ENCODE data around the gene ABO. TPM values are rescaled to one million over a fixed set of nuclear protein-coding genes. Genes with fewer than 3 reads are reported as not detected.
A peak's percentile ranks its signal among the peaks of the same experiment; 100 is the strongest.
"Not testable (repeated sequence)": the region's sequence is repeated elsewhere in the genome, so short reads cannot be mapped to it uniquely, and the experiment has no call there.

Gene ABO
- total RNA-seq, 1 donor from 2014 or later: 2.5 TPM

DNA sequence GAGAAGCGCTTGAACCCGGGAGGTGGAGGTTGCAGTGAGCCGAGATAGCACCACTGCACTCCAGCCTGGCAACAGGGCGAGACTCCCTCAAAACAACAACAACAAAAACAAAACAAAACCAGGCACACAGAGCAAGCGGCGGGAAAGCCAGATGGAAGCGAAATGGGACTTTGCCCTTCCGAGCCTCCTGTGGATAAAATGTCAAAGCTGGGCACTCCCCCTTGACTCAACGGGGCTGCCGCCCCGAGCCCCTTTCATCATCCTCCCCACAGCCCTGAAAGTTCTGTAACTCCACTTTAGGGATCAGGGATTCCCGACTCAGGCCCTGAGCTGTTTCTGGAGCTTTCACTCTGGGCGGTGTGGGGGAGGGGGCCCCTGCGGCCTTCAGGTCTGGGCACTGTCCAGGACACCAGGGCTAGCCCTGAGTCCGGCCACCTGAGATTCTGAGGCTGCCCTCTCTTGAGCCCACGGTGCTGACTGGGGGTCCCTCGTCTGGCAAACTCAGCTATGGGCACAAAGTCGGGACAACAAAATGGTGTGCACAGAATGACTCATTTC is 35.4 kb downstream of the ABO start:
- TF ChIP-seq, protein P1, sequence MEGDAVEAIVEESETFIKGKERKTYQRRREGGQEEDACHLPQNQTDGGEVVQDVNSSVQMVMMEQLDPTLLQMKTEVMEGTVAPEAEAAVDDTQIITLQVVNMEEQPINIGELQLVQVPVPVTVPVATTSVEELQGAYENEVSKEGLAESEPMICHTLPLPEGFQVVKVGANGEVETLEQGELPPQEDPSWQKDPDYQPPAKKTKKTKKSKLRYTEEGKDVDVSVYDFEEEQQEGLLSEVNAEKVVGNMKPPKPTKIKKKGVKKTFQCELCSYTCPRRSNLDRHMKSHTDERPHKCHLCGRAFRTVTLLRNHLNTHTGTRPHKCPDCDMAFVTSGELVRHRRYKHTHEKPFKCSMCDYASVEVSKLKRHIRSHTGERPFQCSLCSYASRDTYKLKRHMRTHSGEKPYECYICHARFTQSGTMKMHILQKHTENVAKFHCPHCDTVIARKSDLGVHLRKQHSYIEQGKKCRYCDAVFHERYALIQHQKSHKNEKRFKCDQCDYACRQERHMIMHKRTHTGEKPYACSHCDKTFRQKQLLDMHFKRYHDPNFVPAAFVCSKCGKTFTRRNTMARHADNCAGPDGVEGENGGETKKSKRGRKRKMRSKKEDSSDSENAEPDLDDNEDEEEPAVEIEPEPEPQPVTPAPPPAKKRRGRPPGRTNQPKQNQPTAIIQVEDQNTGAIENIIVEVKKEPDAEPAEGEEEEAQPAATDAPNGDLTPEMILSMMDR (conservative IDR thresholded peaks at IDR 0.05; ENCODE audit: low read depth, low read length): no peak
- no peak overlapping the region for H3K4me3 ChIP-seq (ENCODE audit: low read depth, low read length)
- DNase-seq (ENCODE audit: low read depth): no peak

GRCh38 chr9:133238851-133239532 is 36.0 kb downstream of the ABO start:
- DNase-seq (ENCODE audit: low read depth): no peak
- peak overlapping the region; percentile 47 for H3K4me3 ChIP-seq (ENCODE audit: low read depth, low read length)
- TF ChIP-seq, protein P1 (conservative IDR thresholded peaks at IDR 0.05; ENCODE audit: low read depth, low read length): peak; percentile 85

DNA sequence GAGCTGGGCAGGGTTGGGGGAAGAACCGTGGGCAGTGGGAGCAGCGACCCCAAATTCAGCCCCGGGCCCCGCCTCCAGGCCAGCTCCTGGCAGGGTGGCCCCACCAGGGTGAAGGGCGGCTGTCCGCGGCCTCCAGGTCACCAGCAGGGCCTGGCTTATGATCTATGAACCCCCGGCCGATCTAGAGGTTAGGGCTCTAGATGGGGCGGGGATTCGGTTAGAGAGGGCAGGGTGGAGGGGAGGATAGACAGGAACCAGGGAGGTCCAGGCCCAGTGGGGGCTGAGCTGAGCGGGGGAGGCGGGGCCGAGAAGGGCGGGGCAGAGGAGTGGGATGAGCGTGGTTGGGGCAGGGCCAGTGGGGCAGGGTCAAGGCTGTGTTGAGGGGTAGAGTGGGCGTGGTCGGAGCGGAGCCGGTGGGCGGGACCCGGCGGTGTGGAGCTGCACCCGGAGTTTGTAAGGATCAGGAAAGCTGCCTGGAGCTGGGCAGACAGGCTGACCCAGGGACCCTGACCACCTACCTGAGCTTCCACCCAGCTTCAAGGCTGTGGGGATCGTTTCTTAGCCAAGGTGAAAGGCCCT is 36.6 kb downstream of the ABO start:
- no peak for DNase-seq (ENCODE audit: low read depth)
- TF ChIP-seq, protein P1 (conservative IDR thresholded peaks at IDR 0.05; ENCODE audit: low read depth, low read length): no peak
- H3K4me3 ChIP-seq (ENCODE audit: low read depth, low read length): peak overlapping the region; percentile 47

DNA sequence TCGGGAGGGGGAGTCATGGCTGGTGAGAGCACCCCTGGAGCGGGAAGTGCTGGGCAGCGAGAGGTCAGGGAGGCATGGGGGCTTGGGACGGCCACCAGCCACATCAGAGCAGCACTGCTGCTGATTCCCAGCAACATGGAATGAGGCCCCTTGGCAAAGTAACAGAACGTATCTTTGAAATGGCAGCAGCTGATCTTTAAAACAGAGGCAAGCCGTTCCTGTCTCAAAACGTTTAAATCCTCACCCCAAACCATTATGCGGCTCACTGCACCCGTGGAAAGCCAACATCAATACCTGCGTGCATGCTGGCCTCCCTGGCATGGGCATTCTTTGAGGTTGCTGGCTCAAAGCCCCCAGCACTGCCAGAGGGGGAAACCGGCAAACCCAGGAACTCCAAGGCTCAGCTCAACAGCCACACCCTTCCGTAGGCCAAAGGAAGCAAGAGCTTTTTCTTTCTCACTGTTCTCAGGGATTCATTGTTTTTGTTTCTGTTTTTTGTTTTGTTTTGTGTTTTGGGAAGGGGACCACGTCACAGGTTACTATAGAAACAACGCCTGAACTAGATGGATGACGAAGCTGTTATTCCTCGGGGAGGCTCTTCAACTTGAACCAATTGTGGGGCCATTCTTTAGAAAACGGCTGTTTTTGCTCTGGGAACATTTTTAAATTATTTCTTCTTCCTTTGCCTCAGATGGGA is 37.8 kb downstream of the ABO start:
- no peak for DNase-seq (ENCODE audit: low read depth)
- TF ChIP-seq, protein P1 (conservative IDR thresholded peaks at IDR 0.05; ENCODE audit: low read depth, low read length): no peak
- H3K4me3 ChIP-seq (ENCODE audit: low read depth, low read length): no peak overlapping the region

- H3K4me3 ChIP-seq (ENCODE audit: low read depth, low read length); DNase-seq (ENCODE audit: low read depth): not testable (repeated sequence)
These were observed 38.5 kb downstream of the ABO start for GRCh38 chr9:133236291-133237034.

- H3K4me3 ChIP-seq (ENCODE audit: low read depth, low read length): no peak overlapping the region
- DNase-seq (ENCODE audit: low read depth): no peak
- TF ChIP-seq, protein P1 (conservative IDR thresholded peaks at IDR 0.05; ENCODE audit: low read depth, low read length): no peak
These were observed 39.3 kb downstream of the ABO start for GRCh38 chr9:133235549-133236222.

Measured in epithelial cell of proximal tubule (primary cell).